ENCODE measurements around the gene RIPOR1. TPM values are rescaled to one million over a fixed set of nuclear protein-coding genes. Genes with fewer than 3 reads are reported as not detected.

The RIPOR1 gene
- total RNA-seq, 1 donor from 2014 or later, result 112 TPM

DNA sequence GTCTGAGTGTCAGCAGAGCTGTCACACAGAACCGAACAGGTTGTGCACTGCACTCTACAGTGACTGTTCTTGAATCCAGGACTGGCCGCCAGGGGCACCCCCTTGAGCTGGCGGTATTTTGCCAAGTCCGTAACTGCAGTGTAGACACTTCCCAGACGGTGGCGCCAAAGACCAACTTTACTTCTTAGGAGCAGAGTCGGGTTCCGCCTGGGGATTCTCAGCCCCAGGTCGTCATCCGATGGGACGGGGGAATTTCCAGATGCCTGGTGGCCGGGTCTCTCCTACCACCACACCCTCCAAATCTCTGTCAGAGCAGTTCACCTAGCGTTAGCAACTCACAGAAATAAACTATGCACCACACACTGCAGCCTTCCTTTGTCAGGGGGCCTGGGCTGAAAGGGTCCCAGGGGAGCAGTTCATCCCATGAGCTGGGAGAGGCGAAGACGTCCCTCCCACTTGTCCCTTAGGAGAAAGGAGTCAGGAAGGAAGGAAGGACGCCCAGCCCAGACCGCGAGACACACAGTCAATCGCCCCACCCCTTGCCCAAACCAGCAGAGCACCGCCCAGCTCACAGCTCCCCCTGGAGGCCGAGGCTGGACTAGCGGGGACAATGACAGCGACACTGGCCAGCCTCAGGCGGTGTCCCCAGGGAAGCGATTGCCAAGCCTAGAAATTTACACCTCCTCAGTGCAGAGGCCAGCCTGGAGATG lies 7.4 kb upstream of the RIPOR1 start:
- Histone ChIP-seq H3K9me3 (no peaks in the 10 kb centered on the region), H3K27me3 (ENCODE audit: low read depth) (no peaks in the 10 kb centered on the region), H3K27ac (peak overlapping the region; percentile 88), H3K4me1 (peaks cover 5% of the 10 kb centered on the region), H3K4me3 (peak overlapping the region; percentile 55), H3K36me3 (no peaks in the 10 kb centered on the region)
- DNase-seq (peak; percentile 95), ATAC-seq (peak; percentile 96 to 98)
- TF ChIP-seq, protein P1, sequence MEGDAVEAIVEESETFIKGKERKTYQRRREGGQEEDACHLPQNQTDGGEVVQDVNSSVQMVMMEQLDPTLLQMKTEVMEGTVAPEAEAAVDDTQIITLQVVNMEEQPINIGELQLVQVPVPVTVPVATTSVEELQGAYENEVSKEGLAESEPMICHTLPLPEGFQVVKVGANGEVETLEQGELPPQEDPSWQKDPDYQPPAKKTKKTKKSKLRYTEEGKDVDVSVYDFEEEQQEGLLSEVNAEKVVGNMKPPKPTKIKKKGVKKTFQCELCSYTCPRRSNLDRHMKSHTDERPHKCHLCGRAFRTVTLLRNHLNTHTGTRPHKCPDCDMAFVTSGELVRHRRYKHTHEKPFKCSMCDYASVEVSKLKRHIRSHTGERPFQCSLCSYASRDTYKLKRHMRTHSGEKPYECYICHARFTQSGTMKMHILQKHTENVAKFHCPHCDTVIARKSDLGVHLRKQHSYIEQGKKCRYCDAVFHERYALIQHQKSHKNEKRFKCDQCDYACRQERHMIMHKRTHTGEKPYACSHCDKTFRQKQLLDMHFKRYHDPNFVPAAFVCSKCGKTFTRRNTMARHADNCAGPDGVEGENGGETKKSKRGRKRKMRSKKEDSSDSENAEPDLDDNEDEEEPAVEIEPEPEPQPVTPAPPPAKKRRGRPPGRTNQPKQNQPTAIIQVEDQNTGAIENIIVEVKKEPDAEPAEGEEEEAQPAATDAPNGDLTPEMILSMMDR (IDR thresholded peaks at IDR 0.05), result peak; percentile 77
- intact Hi-C loops (cut with DNase I), result no loop called here

DNA sequence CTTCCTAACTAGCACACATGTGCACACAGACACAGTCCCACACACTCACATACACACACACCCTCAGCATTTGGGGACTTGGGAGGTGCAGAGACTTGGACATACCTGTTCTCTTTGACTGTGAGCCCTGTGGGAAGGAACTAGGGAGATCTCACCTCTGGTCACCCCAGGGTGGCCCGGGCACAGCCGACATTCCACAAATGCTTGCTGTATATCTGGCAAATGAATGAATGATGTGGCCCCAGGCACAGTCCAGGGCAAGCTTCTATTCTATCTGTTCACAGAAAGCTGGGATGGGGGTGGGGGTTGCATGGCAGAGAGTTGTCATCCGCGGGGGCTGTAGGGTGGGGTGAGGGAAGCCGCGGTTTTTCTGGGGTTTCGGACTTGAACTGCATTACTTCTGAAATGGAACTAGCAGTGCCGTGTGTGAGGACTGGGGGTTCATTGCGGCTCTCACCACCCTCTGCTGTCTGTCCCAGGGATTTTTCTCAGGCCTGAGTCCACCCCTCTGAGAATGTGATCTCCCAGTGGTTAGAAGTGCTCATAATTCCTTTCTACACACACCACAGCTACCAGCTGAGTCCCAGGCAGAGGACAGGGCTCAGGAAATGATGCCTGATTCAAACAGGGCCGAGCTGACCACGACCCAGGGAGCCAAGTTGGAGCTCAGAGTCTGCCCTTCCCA lies 3.3 kb upstream of the RIPOR1 start:
- Histone ChIP-seq H3K4me1 (peaks cover 24% of the 10 kb centered on the region), H3K27me3 (ENCODE audit: low read depth) (no peaks in the 10 kb centered on the region), H3K9me3 (no peaks in the 10 kb centered on the region), H3K36me3 (no peaks in the 10 kb centered on the region), H3K4me3 (no peak overlapping the region), H3K27ac (no peak overlapping the region)
- intact Hi-C loops (cut with DNase I), result no loop called here
- ATAC-seq (no peak), DNase-seq (no peak)
- TF ChIP-seq, protein P1 (IDR thresholded peaks at IDR 0.05), result no peak

DNA sequence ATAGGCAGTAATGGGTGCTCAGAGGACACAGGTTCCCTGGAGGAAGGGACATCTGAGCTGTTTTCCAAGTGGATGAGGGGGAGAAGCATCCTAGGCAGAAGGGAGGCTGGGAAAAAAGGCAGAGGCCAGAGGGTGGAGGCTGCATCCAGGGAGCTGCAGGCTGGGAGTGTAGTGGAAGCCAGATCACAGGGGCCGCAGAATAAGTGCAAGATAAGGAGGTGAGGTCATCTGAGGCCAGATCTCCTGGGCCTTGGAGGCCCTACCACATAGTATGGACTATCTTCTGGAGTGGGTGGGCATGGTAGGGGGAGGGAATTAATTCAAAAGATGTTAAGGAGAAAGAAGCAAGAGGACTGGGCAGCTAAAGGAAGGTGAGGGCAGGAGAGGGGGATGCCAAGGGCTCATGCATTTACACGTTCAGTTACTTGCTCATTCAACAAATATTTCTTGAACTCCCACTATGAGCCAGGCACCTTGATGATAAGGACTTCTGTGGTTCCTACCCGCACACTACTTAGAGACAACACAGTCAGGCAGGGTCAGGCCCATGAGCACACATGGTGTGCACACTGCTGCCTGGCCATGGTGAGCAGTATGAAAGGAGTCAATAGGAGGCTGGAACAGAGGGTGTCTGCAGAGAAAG lies 2.4 kb upstream of the RIPOR1 start:
- Histone ChIP-seq H3K36me3 (no peaks in the 10 kb centered on the region), H3K4me3 (no peak overlapping the region), H3K4me1 (peaks cover 33% of the 10 kb centered on the region), H3K27ac (no peak overlapping the region), H3K9me3 (no peaks in the 10 kb centered on the region), H3K27me3 (ENCODE audit: low read depth) (no peaks in the 10 kb centered on the region)
- DNase-seq (no peak), ATAC-seq (no peak)
- TF ChIP-seq, protein P1 (IDR thresholded peaks at IDR 0.05), result no peak
- intact Hi-C loops (cut with DNase I), result no loop called here

DNA sequence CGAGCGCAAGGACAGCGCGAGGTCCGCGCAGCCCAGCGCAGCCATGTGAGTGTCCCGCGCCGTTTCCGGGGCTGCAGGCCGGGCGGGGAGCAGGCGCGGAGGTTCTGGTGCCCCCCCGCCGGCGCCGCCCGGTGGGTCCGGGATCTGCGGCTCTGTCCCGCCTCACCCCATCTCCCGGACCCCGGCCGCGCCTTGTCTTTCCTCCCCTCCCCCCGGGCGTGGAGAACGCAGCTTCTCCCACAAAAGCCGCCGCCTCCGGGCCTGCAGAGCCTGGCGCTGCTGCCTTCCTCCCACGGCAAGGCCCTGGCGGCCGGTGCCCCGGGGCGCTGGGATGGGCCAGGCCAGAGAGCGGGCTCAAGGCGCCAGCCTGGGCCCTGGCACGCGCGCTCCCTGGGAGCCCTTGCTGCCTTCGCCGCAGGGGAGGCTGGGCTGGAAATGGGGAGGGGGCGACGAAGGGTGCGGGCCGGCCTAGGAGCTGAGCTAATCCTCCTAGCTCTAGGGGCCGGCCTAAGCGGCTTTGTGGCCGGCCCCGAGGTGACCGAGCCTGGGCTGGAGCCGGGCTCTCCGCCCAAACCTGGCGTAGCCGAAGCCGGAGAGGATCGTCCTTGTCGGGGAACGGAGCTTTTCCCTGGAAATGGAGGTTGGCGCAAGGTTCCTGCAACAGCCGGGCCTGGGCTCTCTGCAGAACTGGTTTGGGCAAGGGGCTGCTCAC lies 397 bp downstream of the RIPOR1 start:
- Histone ChIP-seq H3K4me1 (peaks cover 54% of the 10 kb centered on the region), H3K27me3 (ENCODE audit: low read depth) (no peaks in the 10 kb centered on the region), H3K4me3 (peak overlapping the region; percentile 76), H3K9me3 (no peaks in the 10 kb centered on the region), H3K27ac (peak overlapping the region; percentile 93), H3K36me3 (no peaks in the 10 kb centered on the region)
- TF ChIP-seq, protein P1 (IDR thresholded peaks at IDR 0.05), result no peak
- peak; percentile 45 to 52 for ATAC-seq
- DNase-seq, result peak; percentile 70
- intact Hi-C loops (cut with DNase I), result no loop called here

DNA sequence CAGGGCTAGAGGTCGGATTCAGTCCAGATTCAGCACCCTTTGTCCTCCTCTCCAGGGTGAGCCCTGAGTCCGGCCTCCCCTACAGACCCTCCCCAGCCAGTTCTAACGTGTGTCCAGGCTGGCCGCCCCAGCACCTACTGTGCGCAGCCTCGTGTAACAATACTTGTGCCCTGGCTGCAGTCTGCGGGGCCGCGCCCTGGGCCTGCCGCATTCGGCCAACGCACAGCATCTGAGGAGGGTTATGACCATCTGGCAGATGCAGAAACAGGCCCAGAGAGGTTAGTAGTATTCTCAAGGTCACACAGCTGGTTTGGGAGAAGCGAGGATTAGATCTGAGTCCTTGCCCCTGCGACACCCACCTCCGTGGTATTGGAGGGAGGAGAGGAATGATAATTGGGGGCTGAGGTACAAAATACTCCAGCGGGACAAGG lies 968 bp downstream of the RIPOR1 start:
- Histone ChIP-seq H3K9me3 (no peaks in the 10 kb centered on the region), H3K4me1 (peaks cover 59% of the 10 kb centered on the region), H3K36me3 (no peaks in the 10 kb centered on the region), H3K27ac (peak overlapping the region; percentile 93), H3K27me3 (ENCODE audit: low read depth) (no peaks in the 10 kb centered on the region), H3K4me3 (peak overlapping the region; percentile 76)
- DNase-seq, result no peak
- peak; percentile 12 to 21 for ATAC-seq
- intact Hi-C loops (cut with DNase I), result no loop called here
- TF ChIP-seq, protein P1 (IDR thresholded peaks at IDR 0.05), result no peak

Data from lower lobe of right lung (tissue), 2 donors.